GM23338 (cell line): ENCODE measurements around the gene VPS45. TPM values are rescaled to one million over a fixed set of nuclear protein-coding genes. Genes with fewer than 3 reads are reported as not detected.

Experiments used
- ATAC-seq: fragments of 200-7000 bp; cut with Tn5 transposase; 3 replicates; pipeline ENCODE4 v1.9.1; 2020
- DNase-seq: peaks from one replicate; pipeline ENCODE4 v3.0.0-alpha.2; 2015; ENCODE audit warnings: low spot score
- H2AFZ ChIP-seq: fragments of 200-600 bp; sonication (generic); 2 replicates; pipeline ENCODE4 v1.8.0; 2016; ENCODE audit warnings: antibody characterized with exemption, mild to moderate bottlenecking, moderate library complexity
- H3F3A ChIP-seq: fragments of 200-600 bp; sonication (generic); replicated peaks from 2 replicates; pipeline ENCODE4 v1.8.0; 2017; ENCODE audit warnings: antibody characterized with exemption, mixed run types, low read depth
- H3K27ac ChIP-seq: fragments of 200-600 bp; sonication (generic); 2 replicates; pipeline ENCODE4 v1.6.1; 2016; ENCODE audit warnings: low read depth
- H3K27me3 ChIP-seq: fragments of 200-600 bp; sonication (generic); 2 replicates; pipeline ENCODE4 v1.8.0; 2016; ENCODE audit warnings: mild to moderate bottlenecking, mixed run types, moderate library complexity; ENCODE audit not compliant: insufficient read depth
- H3K36me3 ChIP-seq: fragments of 200-600 bp; sonication (generic); 2 replicates; pipeline ENCODE4 v1.8.0; 2016; ENCODE audit warnings: mild to moderate bottlenecking; ENCODE audit not compliant: insufficient read depth
- H3K4me1 ChIP-seq: fragments of 200-600 bp; sonication (generic); 2 replicates; pipeline ENCODE4 v1.8.0; 2016; ENCODE audit warnings: mild to moderate bottlenecking, moderate library complexity; ENCODE audit not compliant: insufficient read depth
- H3K4me2 ChIP-seq: fragments of 200-600 bp; sonication (generic); 2 replicates; pipeline ENCODE4 v1.7.1; 2017; ENCODE audit warnings: mixed run types
- H3K4me3 ChIP-seq: fragments of 200-600 bp; sonication (generic); 2 replicates; pipeline ENCODE4 v1.6.1; 2016; ENCODE audit warnings: mixed run types
- H3K79me2 ChIP-seq: fragments of 200-600 bp; sonication (generic); replicated peaks from 2 replicates; pipeline ENCODE4 v1.8.0; 2017; ENCODE audit warnings: mild to moderate bottlenecking; ENCODE audit not compliant: insufficient read depth
- H3K9me2 ChIP-seq: fragments of 200-600 bp; sonication (generic); 2 replicates; pipeline ENCODE4 v1.8.0; 2017; ENCODE audit not compliant: insufficient read depth
- H4K20me1 ChIP-seq: fragments of 200-600 bp; sonication (generic); replicated peaks from 2 replicates; pipeline ENCODE4 v1.8.0; 2017; ENCODE audit warnings: mild to moderate bottlenecking; ENCODE audit not compliant: insufficient read depth
- H3K27ac Mint-ChIP-seq: 2 replicates; pipeline ENCODE4 v1.8.0; 2020; ENCODE audit warnings: inconsistent platforms, mild to moderate bottlenecking, moderate library complexity, mixed read lengths
- H3K27me3 Mint-ChIP-seq: 3 replicates; pipeline ENCODE4 v1.8.0; 2022; ENCODE audit warnings: low read depth, mild to moderate bottlenecking, moderate library complexity, mixed read lengths, inconsistent platforms; ENCODE audit not compliant: insufficient read depth, poor library complexity
- H3K36me3 Mint-ChIP-seq: 3 replicates; pipeline ENCODE4 v1.8.0; 2021; ENCODE audit warnings: low read depth, mild to moderate bottlenecking, inconsistent platforms, moderate library complexity, mixed read lengths
- H3K4me1 Mint-ChIP-seq: 3 replicates; pipeline ENCODE4 v1.8.0; 2020; ENCODE audit warnings: mild to moderate bottlenecking, inconsistent platforms, mixed read lengths
- H3K4me3 Mint-ChIP-seq: 3 replicates; pipeline ENCODE4 v1.8.0; 2021; ENCODE audit warnings: moderate library complexity, mild to moderate bottlenecking, inconsistent platforms, mixed read lengths
- H3K9me3 Mint-ChIP-seq: 3 replicates; pipeline ENCODE4 v1.8.0; 2020; ENCODE audit warnings: moderate library complexity, mild to moderate bottlenecking, inconsistent platforms, mixed read lengths
- CREB1 ChIP-seq: fragments of 250-450 bp; sonication (Bioruptor Pico); IDR thresholded peaks from 2 replicates; pipeline ENCODE4 v1.5.0; 2020; ENCODE audit warnings: low read depth, mild to moderate bottlenecking, moderate library complexity
- CTCF ChIP-seq, 2 experiments: fragments of 200-600 bp in 1 of 2; sonication (generic) in 1 of 2; conservative IDR thresholded peaks; 2 replicates each; pipeline versions ENCODE4 v1.5.1 to v1.6.1; 2016 to 2017; ENCODE audit warnings: antibody characterized with exemption in 2 of 2, low read depth in 2 of 2, mild to moderate bottlenecking in 2 of 2, moderate library complexity in 1 of 2
- EZH2 ChIP-seq: fragments of 200-600 bp; sonication (generic); IDR thresholded peaks from one replicate; pipeline ENCODE4 v1.8.0; 2017; ENCODE audit warnings: antibody characterized with exemption, mild to moderate bottlenecking, low read depth; ENCODE audit not compliant: unreplicated experiment
- EZH2phosphoT487 ChIP-seq: fragments of 200-600 bp; sonication (generic); IDR thresholded peaks from one replicate; pipeline ENCODE4 v1.8.1; 2018; ENCODE audit warnings: antibody characterized with exemption; ENCODE audit not compliant: unreplicated experiment
- NANOG ChIP-seq: IDR thresholded peaks from 2 replicates; pipeline ENCODE4 v1.6.1; 2016; ENCODE audit warnings: antibody characterized with exemption, borderline replicate concordance
- POLR2AphosphoS5 ChIP-seq: IDR thresholded peaks from 2 replicates; pipeline ENCODE4 v1.6.1; 2016; ENCODE audit warnings: antibody characterized with exemption, low read depth
- ZNF114 ChIP-seq: fragments of 250-450 bp; sonication (Bioruptor Pico); IDR thresholded peaks from 2 replicates; pipeline ENCODE4 v1.5.0; 2020; ENCODE audit warnings: mild to moderate bottlenecking, moderate library complexity
- ZNF462 ChIP-seq: fragments of 250-450 bp; sonication (Bioruptor Pico); IDR thresholded peaks from 2 replicates; pipeline ENCODE4 v1.5.0; 2020; ENCODE audit warnings: mild to moderate bottlenecking, moderate library complexity
- polyA plus RNA-seq: library from polyadenylated mRNA; unstranded; fragments of >200 nt; fragmentation: Nextera tagmentation; extraction: Ambion mirVana; gene quantifications from 2 replicates; pipeline ENCODE4 v1.2.1, GENCODE V29; 2016
- total RNA-seq: library from RNA; depleted of rRNA; stranded (reverse); fragments of >200 nt; shearing (Covaris generic); gene quantifications from 2 replicates; pipeline ENCODE4 v1.2.3, GENCODE V29; 2014

The VPS45 gene
- total and polyA plus RNA-seq, 2 experiments from 2014 or later, result 23.5 to 37.5 TPM

GRCh38 chr1:150164779-150165178, 97.2 kb downstream of the VPS45 start (continued):
- TF ChIP-seq ZNF462 (CRISPR knock-in tag), result no peak
- TF ChIP-seq EZH2, result no peak
- TF ChIP-seq CREB1 (CRISPR knock-in tag), result no peak
- no peak for TF ChIP-seq EZH2phosphoT487
- no peak for TF ChIP-seq POLR2AphosphoS5
- no peak for TF ChIP-seq ZNF114 (CRISPR knock-in tag)

DNA sequence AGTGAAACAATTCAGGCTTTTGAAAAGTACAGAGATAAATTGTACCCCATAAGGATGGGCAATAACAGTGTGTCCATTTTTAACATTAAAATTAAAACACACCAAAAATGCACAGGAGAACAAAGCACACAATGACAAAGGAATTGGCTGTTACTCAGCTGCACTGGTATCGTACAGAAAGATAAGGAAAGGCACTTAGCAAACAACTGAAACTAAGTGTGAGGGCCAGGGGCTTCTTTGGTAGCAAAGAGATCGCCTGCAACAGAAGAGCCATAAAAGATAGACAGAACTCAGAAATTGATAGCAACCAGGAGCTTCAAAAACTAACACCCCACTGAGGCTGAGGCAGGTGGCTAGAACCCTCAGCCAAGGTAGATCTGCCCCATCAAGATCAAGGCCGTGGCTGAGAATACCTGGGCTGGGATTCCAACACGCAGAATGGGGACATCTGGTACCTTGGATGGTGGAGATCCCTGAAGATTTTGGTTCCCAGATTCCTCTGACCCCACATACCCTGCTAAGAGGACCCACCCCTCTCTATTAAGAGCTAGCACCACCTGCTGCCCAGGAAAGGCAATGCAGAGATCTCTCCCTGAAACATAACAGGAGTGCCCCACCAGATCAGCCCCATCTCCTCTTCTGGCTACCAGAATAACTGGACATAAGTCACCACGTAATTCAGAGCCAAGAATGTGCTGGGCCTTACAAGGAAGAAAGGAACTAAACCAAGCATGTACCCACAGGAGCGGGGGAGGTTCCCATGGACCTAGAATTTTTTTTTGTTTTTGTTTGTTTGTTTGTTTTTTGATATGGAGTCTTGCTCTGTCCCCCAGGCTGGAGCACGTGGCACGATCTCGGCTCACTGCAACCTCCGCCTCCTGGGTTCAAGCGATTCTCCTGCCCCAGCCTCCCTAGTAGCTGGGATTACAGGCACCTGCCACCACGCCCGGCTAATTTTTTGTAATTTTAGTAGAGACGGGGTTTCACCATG, 98.3 kb downstream of the VPS45 start:
- ATAC-seq, result peak; percentile 31
- TF ChIP-seq EZH2phosphoT487, result no peak
- TF ChIP-seq NANOG, result no peak
- TF ChIP-seq CTCF (conservative IDR thresholded peaks at IDR 0.05; ENCODE audit: low read depth in 2 of 2), result peak; percentile 73 to 91

More for the DNA sequence above, 98.3 kb downstream of the VPS45 start:
- Mint-ChIP-seq H3K4me1 (peaks cover 43% of the 10 kb centered on the region), H3K4me3 (no peak overlapping the region), H3K27ac (0 out of 2 replicates have a peak overlapping the region, but pooled peaks have one; percentile 47), H3K9me3 (no peaks in the 10 kb centered on the region), H3K36me3 (peaks cover 4% of the 10 kb centered on the region; the same call in 2 of the 3 replicates), H3K27me3 (peaks cover 7% of the 10 kb centered on the region)
- Histone ChIP-seq H3K27me3 (no peaks in the 10 kb centered on the region), H3K9me2 (no peaks in the 10 kb centered on the region; the same call in 1 of the 2 replicates), H4K20me1 (no peaks in the 10 kb centered on the region), H3K4me2 (no peak overlapping the region), H3K79me2 (no peaks in the 10 kb centered on the region), H3K27ac (no peak overlapping the region), H2AFZ (no peak overlapping the region), H3K4me1 (peaks cover 26% of the 10 kb centered on the region), H3F3A (peaks cover 17% of the 10 kb centered on the region), H3K4me3 (no peak overlapping the region), H3K36me3 (no peaks in the 10 kb centered on the region)
- peak; percentile 91 for DNase-seq
